HCT116 (cell line): ENCODE data around the gene H2AZ2. TPM values are rescaled to one million over a fixed set of nuclear protein-coding genes. Genes with fewer than 3 reads are reported as not detected.

Experiments used
- ATAC-seq: fragments of 200-7000 bp; cut with Tn5 transposase; 2 replicates; pipeline ENCODE4 v1.9.1; 2020; ENCODE audit warnings: mild to moderate bottlenecking, moderate library complexity
- BruUV-seq: library from RNA; stranded (reverse); fragments of 400-500 nt; replicated peaks from 2 replicates; lab custom pipeline; 2021; lab: Mats Ljungman, UMichigan
- CTCF ChIA-PET: fragments of 300-600 bp; sonication (Branson Sonifier 250); formaldehyde crosslinking; loops from one replicate; lab custom pipeline; 2021; ENCODE audit warnings: antibody characterized with exemption; lab: Charles Lee
- POLR2A ChIA-PET: fragments of 300-600, 350-600 bp; sonication (Branson Sonifier 250); formaldehyde crosslinking; loops from one replicate; lab custom pipeline; 2021; ENCODE audit warnings: antibody characterized with exemption; lab: Charles Lee
- RAD21 ChIA-PET, 2 experiments: fragments of 300-600 bp; sonication (Branson Sonifier 250); formaldehyde crosslinking; loops; one replicate each; lab custom pipeline; 2023; ENCODE audit warnings: low total read pairs in 2 of 2; ENCODE audit not compliant: uncharacterized antibody in 2 of 2, unreplicated experiment in 2 of 2, low non-redundant PET in 1 of 2; lab: Charles Lee
- DNase-seq: peaks from one replicate; pipeline ENCODE4 v3.0.0-alpha.2; 2010; ENCODE audit warnings: low read depth, low spot score
- H2AFZ ChIP-seq: fragments of 200-600 bp; shearing (Covaris generic), sonication (generic); 2 replicates; pipeline ENCODE4 v1.6.1; 2017; ENCODE audit warnings: low read depth, mixed run types, mixed read lengths, antibody characterized with exemption, low read length; ENCODE audit not compliant: poor library complexity, severe bottlenecking
- H3K27ac ChIP-seq: 2 replicates; pipeline ENCODE4 v1.5.1; 2012; ENCODE audit warnings: low read depth, low read length
- H3K27me3 ChIP-seq: fragments of 200-600 bp; sonication (generic); 2 replicates; pipeline ENCODE4 v1.6.1; 2016; ENCODE audit warnings: mixed run types, low read length, mixed read lengths; ENCODE audit not compliant: insufficient read depth
- H3K36me3 ChIP-seq, 2 experiments: fragments of 200-500 bp in 1 of 2; fragments of 200-600 bp in 1 of 2; sonication (Bioruptor generic) in 1 of 2; sonication (generic) in 1 of 2; 2 replicates each; pipeline versions ENCODE4 v1.5.1 to v1.6.1; 2014 to 2016; ENCODE audit warnings: low read length in 2 of 2, inconsistent platforms in 1 of 2, mixed read lengths in 1 of 2, mixed run types in 1 of 2; ENCODE audit not compliant: insufficient read depth in 2 of 2, control insufficient read depth in 1 of 2
- H3K4me1 ChIP-seq, 2 experiments: fragments of 200-600 bp in 1 of 2; sonication (generic) in 1 of 2; 2 replicates each; pipeline versions ENCODE4 v1.5.1 to v1.6.1; 2012 to 2017; ENCODE audit warnings: low read length in 2 of 2, inconsistent platforms in 1 of 2, mild to moderate bottlenecking in 1 of 2, mixed read lengths in 1 of 2, mixed run types in 1 of 2, moderate library complexity in 1 of 2; ENCODE audit not compliant: insufficient read depth in 2 of 2, control insufficient read depth in 1 of 2
- H3K4me2 ChIP-seq: fragments of 200-600 bp; sonication (generic); 2 replicates; pipeline ENCODE4 v1.6.1; 2017; ENCODE audit warnings: mixed run types, low read length, mixed read lengths
- H3K4me3 ChIP-seq, 2 experiments: fragments of 200-600 bp in 1 of 2; sonication (generic) in 1 of 2; replicated peaks in 1 of 2; 2 replicates each; pipeline ENCODE4 v1.5.1; 2011 to 2016; ENCODE audit warnings: low read length in 2 of 2, control low read depth in 1 of 2, low read depth in 1 of 2, mild to moderate bottlenecking in 1 of 2, mixed read lengths in 1 of 2, mixed run types in 1 of 2
- H3K79me2 ChIP-seq: fragments of 200-600 bp; sonication (generic); 2 replicates; pipeline ENCODE4 v1.6.1; 2017; ENCODE audit warnings: mild to moderate bottlenecking, mixed run types, low read length, moderate library complexity, mixed read lengths; ENCODE audit not compliant: insufficient read depth
- H3K9ac ChIP-seq: fragments of 200-600 bp; sonication (generic); 2 replicates; pipeline ENCODE4 v1.6.1; 2016; ENCODE audit warnings: low read length, mixed read lengths
- H3K9me2 ChIP-seq: fragments of 200-600 bp; sonication (generic), shearing (Covaris generic); 2 replicates; pipeline ENCODE4 v1.6.1; 2017; ENCODE audit warnings: mixed run types, mild to moderate bottlenecking, moderate library complexity; ENCODE audit not compliant: insufficient read depth
- H3K9me3 ChIP-seq, 2 experiments: fragments of 200-500 bp in 1 of 2; fragments of 200-600 bp in 1 of 2; sonication (Bioruptor generic) in 1 of 2; sonication (generic) in 1 of 2; 2 replicates each; pipeline ENCODE4 v1.6.1; 2014 to 2017; ENCODE audit warnings: low read length in 2 of 2, mixed read lengths in 2 of 2, inconsistent platforms in 1 of 2, low read depth in 1 of 2, mild to moderate bottlenecking in 1 of 2, mixed run types in 1 of 2, moderate library complexity in 1 of 2; ENCODE audit not compliant: control insufficient read depth in 1 of 2, insufficient read depth in 1 of 2
- H4K20me1 ChIP-seq: fragments of 200-600 bp; sonication (generic), shearing (Covaris generic); 2 replicates; pipeline ENCODE4 v1.6.1; 2017; ENCODE audit warnings: mixed run types, mild to moderate bottlenecking, moderate library complexity; ENCODE audit not compliant: insufficient read depth
- ATF3 ChIP-seq: IDR thresholded peaks from 2 replicates; pipeline ENCODE4 v1.6.1; 2012
- CEBPB ChIP-seq: IDR thresholded peaks from 2 replicates; pipeline ENCODE4 v1.6.1; 2012; ENCODE audit warnings: low read depth
- ELF1 ChIP-seq: IDR thresholded peaks from 2 replicates; pipeline ENCODE4 v1.6.1; 2012; ENCODE audit warnings: low read depth, borderline replicate concordance
- EZH2 ChIP-seq: fragments of 200-600 bp; sonication (generic); IDR thresholded peaks from 2 replicates; pipeline ENCODE4 v1.6.1; 2017; ENCODE audit warnings: antibody characterized with exemption, mixed run types
- EZH2phosphoT487 ChIP-seq: fragments of 200-600 bp; IDR thresholded peaks from 2 replicates; pipeline ENCODE4 v1.6.1; 2018; ENCODE audit warnings: antibody characterized with exemption, borderline replicate concordance
- POLR2A ChIP-seq: IDR thresholded peaks from 2 replicates; pipeline ENCODE4 v1.7.0; 2011; ENCODE audit warnings: borderline replicate concordance; ENCODE audit not compliant: insufficient read depth, insufficient read length; ENCODE audit errors: extremely low read depth
- REST ChIP-seq: IDR thresholded peaks from 2 replicates; pipeline ENCODE4 v1.6.1; 2012; ENCODE audit warnings: low read depth
- SIN3A ChIP-seq: IDR thresholded peaks from 2 replicates; pipeline ENCODE4 v1.6.1; 2012; ENCODE audit warnings: low read depth
- SP1 ChIP-seq: IDR thresholded peaks from 2 replicates; pipeline ENCODE4 v1.6.1; 2012; ENCODE audit warnings: low read depth
- YY1 ChIP-seq: IDR thresholded peaks from 2 replicates; pipeline ENCODE4 v1.6.1; 2011; ENCODE audit warnings: low read length, low read depth, moderate library complexity, mild to moderate bottlenecking; ENCODE audit not compliant: insufficient replicate concordance; ENCODE audit errors: extremely low read depth
- ZBTB33 ChIP-seq: IDR thresholded peaks from 2 replicates; pipeline ENCODE4 v1.6.1; 2011; ENCODE audit warnings: mild to moderate bottlenecking, low read length, moderate library complexity; ENCODE audit not compliant: insufficient replicate concordance; ENCODE audit errors: extremely low read depth
- intact Hi-C: fragments of 100-400 bp; cut with micrococcal nuclease; formaldehyde crosslinking; loops from 2 replicates; pipeline ENCODE4 v1.10.0; 2022
- total RNA-seq: library from RNA; stranded (reverse); gene quantifications from one replicate; pipeline ENCODE4 v1.2.1, GENCODE V29; 2021; ENCODE audit not compliant: unreplicated experiment

H2AZ2 gene
- total RNA-seq, 1 experiment from 2014 or later = 226 TPM

GRCh38 chr7:44787762-44788161 lies 60.1 kb downstream of the H2AZ2 start:
- CTCF ChIA-PET = no interaction called here
- intact Hi-C loops = no loop called here

GRCh38 chr7:44787041-44787440 lies 60.8 kb downstream of the H2AZ2 start:
- no TSS peak for BruUV-seq
- ATAC-seq = no peak
- intact Hi-C loops = no loop called here
- Histone ChIP-seq H3K4me3 (no peak overlapping the region), H3K9ac (no peak overlapping the region), H3K27ac (no peak overlapping the region), H2AFZ (no peak overlapping the region), H3K36me3 (no peaks in the 10 kb centered on the region), H3K4me2 (no peak overlapping the region), H4K20me1 (no peaks in the 10 kb centered on the region), H3K79me2 (no peaks in the 10 kb centered on the region), H3K9me2 (no peaks in the 10 kb centered on the region), H3K4me1 (no peaks in the 10 kb centered on the region), H3K27me3 (no peaks in the 10 kb centered on the region), H3K9me3 (peaks cover 0 to 5% of the 10 kb centered on the region in 2 experiments; a peak in 1 of 4 replicates)
- POLR2A ChIA-PET = interaction anchor here (0.8 kb wide), 1 partner anchor 9 kb away, joined by 3 read pairs; no protein-coding TSS in a partner anchor
- CTCF ChIA-PET = no interaction called here
- RAD21 ChIA-PET = no interaction called here
- DNase-seq = no peak
- TF ChIP-seq ATF3 (no peak), REST (no peak), YY1 (no peak), EZH2phosphoT487 (no peak), SP1 (no peak), EZH2 (no peak), SIN3A (no peak), CEBPB (no peak)

More at GRCh38 chr7:44787762-44788161, 60.1 kb downstream of the H2AZ2 start:
- no peak overlapping the region for H2AFZ ChIP-seq
- H3K4me2 ChIP-seq = no peak overlapping the region
- H3K4me3 ChIP-seq = no peak overlapping the region
- no peak overlapping the region for H3K27ac ChIP-seq
- ChIA-PET RAD21 (no interaction called here), POLR2A (no interaction called here)
- H3K9me3 ChIP-seq = peaks cover 0 to 5% of the 10 kb centered on the region in 2 experiments; a peak in 1 of 4 replicates
- H3K9ac ChIP-seq = no peak overlapping the region
- no TSS peak for BruUV-seq
- no peaks in the 10 kb centered on the region for H4K20me1 ChIP-seq
- ATAC-seq = no peak
- H3K27me3 ChIP-seq = no peaks in the 10 kb centered on the region
- H3K36me3 ChIP-seq = no peaks in the 10 kb centered on the region
- no peaks in the 10 kb centered on the region for H3K4me1 ChIP-seq
- no peaks in the 10 kb centered on the region for H3K9me2 ChIP-seq
- no peak for DNase-seq
- H3K79me2 ChIP-seq = no peaks in the 10 kb centered on the region
- no peak for TF ChIP-seq YY1
- no peak for TF ChIP-seq ZBTB33
- TF ChIP-seq EZH2phosphoT487 = no peak
- no peak for TF ChIP-seq CEBPB
- TF ChIP-seq SIN3A = no peak
- no peak for TF ChIP-seq SP1
- no peak for TF ChIP-seq POLR2A
- TF ChIP-seq ELF1 = no peak
